GM21390 (cell line): ENCODE measurements around the gene MAD1L1.

Experiments used
- ATAC-seq: cut with Tn5 transposase; IDR thresholded peaks from one replicate; pipeline ENCODE4 v1.9.1; 2021; ENCODE audit not compliant: unreplicated experiment

Gene MAD1L1

DNA sequence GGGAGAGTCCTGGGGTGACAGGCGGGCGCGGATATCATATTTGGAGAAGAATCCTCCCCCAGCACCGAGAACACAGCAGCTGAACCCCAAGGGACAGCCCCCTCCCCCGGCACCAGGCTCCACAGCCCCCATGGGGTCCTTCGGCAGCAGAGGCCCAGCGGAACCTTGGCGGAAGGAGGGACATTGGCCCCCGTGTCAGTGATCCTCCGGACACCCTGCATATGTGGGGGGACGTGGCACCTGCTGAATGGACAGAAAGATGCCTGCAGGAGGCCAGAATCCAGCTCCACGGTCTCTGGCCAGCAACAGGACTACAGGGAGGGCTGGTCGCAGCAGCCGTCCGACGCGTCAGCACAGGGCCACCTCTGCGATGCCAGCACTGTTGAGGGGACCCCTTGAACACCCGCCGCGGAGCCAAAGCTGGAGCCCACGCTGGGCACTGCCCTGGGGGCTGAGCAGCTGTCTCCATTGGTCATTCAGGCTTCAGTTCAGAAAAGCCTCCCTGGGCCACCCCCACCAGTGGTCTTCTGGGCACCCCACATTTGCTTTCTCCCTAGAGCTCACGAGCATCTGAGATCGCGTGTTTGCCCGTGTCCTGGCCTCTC is 322.6 kb downstream of the MAD1L1 start:
- no peak for ATAC-seq

DNA sequence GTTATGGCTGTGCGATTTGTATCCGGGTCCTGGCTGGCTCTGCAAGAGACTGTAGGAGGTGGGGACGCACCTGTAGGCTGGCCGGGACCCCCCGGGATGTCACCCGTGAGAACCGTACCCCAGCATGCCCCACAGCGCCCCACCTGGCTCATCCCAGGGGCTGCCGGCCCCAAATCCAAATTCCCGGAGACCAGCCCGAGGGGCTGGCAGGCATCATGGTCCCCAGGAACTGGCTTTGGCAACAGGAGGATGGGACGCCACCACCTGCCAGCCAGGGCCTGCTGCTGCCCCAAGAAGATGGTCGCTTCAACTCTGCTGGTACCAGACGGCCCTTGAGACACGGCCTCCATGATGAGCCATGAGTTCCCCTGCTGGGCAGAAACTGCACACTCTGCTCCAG is 323.3 kb downstream of the MAD1L1 start:
- no peak for ATAC-seq

DNA sequence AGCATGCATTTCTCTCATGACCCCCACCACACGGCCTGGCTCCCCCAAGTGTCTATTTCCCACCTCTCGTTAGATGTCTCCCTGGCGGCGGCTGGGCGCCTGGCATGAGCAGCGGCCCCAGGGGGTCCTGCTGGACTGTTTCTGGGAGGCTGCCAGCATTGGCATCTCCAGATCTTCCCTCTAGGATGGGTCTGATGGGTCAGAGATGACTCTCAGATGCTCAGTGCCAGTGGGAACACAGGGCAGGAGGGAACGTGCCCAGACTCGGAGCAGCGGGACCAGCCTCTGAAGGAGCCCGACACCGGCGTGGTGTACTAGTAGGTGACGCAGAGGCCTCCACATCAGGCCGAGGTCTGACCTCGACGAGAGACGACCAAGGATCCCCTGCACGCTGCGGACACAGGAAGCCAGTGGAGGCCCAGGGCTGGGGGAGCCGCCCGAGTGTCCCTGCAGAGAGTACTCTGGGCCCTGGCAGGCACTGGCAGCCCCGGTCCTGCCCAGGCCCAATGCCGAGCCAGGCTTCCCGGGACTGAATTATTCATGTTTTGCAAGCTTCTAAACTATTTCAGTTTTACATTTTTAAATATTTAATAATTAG is 323.8 kb downstream of the MAD1L1 start:
- no peak for ATAC-seq

DNA sequence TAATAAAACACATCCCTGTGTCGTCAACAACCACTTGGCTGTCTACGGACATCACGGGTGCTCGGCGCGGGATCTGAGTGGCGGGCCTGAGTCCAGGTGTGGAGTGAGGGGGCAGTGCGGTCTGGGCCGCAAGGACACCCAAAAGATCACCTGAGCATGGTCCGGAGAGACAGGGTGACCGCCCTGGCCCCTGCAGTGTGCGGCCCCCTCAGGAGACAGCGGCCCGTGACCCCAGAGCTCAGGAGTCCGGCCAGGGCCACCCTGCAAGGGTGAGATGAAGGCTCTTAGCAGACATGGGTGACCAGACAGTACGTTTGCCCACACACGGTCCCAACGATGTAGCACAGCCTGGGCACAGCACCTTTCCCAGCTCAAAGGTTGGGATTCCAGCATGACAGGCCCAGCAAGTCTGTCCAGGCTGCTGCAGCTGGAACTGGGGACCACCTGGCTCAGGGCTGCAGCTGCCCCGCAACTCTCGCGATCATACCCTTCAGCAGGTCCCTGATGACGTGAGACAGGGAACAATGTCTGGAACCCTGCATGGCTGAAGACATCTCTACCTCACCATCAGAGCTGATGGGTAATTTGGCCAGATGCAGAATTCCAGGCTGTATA is 324.9 kb downstream of the MAD1L1 start:
- ATAC-seq, result no peak

DNA sequence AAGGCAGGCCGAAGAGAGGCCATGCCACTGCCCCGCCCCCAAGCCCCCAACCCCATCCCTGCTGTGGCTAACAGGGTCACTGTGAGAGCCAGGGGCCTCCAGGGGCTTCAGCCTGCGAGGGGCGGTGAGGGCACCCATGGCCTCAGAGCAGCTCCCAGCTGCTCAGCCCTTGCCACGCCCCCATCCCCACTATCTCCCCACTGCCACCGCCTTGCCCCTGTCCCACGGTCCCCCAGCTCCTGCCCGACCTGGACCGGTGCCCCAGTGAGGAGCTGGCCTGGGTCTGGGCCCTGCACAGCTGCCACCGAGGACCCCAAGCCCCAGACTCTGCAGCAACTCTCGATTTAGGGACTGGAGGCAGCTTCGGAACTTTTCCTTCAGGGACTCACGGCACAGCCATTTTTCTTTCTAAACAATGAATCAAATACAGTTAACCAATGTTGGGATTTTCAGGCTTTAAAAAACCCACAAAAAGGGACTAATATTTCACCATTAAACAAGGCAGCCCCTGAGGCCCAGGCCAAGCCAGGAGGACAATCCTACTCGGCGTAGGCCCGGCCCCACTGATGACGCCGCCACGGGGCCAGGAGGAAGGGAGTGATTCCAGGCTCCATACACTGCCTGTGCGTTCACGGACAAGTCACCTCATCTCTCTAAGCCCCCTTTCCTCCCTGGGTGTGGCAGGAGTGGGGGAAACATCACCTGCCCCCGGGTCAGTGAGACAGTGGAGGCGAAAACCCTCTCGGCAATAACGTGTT is 325.6 kb downstream of the MAD1L1 start:
- no peak for ATAC-seq

DNA sequence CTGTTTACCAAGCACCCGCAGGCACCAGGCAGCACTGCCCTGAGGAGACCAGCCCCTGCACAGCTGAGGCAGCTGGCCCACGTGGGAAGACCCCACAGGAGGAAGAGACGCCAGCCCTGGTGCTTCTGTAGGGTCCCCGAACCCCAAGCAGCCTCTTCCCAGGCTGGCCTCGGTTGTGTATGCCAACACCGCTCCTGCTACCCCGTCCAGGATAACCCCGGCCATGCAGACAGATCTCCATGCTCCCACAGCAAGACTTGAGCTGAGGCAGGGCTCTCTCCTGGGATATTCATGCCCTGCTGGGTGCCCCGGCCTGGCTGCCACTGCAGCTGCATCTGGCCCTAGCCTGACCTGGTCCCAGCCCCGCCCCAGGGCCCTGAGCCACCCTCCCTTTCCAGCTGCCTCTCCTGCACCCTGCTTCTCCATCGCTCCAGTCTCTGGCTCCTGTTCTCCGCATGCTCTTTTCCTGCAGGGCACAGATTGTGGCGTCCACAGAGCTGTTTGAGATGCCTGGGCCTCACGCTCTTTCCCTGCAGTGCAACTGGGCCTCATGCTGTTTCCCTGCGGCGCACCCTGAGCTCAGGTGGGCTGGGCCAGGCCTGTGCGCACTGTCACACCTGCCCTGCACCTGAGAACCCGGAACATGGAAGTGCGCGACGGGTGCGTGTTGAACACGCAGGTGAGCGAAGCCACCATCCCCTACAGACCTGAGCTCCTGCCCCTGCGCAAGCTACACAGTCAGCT is 326.5 kb downstream of the MAD1L1 start:
- no peak for ATAC-seq

DNA sequence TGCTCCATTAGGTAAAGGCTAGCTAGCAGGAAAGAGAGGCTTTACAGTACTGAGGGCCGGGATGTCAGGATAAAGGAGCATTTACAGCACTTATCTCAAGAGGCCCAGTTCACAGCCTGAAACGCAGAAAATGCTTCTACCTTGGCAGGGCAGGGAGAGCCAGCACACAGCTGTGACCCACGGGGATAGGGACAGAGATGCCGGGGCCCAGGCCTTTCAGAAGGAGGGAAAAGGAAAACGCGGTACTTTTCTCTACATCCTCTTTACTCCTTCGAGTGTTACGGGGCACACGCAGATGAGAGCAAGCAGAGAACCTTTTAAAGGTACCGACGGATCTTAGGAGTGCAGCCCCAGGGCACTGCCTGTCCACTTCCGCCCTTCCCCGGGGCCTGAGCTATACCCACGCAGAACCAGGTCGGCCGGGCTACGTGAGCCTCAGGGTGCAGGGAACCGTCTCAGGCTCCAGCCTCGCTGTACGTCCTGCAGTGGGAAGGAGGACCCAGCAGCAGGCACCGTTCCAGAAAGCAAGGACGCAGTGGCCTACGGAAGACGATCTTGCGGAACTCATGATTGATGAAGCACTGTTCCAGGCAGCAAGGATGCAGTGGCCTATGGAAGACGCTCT is 330.4 kb downstream of the MAD1L1 start:
- ATAC-seq, result no peak

DNA sequence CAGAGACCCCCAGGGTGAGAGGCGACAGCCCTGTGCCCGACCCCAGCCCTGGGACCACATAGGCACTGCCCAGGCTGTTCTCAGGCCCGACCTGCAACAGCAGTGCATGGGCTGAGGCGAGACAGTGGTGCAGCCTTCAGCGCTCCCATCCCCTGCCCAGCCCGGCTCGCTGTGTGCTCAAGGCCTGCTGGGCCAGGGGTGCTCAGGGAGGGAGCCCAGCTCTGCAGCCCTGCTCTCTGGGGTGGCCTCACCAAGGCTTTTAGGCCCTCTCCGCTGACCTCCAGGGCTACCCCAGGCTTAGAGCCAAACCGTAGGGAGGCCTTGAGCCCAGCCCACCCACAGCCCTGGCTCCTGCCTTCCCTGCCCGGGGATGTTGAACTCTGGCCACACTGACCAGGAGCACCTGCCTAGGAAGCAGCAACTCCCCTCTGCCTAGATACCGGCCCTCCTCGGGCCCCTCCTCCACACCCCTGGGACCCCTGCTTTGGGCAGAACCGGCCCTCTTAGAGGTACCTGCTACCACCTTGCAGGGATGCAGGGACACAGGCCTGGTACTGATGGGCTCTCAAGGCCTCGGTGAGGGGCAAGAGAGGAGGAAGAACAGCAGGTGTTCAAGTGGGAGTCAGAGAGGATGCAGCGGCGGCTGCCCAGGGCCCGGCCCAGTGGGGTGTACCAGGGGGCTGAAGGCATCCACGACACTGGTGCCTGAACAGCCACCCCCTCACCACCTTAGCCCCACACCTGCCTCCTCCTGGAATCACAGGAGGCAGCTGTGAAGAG is 331.1 kb downstream of the MAD1L1 start:
- no peak for ATAC-seq

DNA sequence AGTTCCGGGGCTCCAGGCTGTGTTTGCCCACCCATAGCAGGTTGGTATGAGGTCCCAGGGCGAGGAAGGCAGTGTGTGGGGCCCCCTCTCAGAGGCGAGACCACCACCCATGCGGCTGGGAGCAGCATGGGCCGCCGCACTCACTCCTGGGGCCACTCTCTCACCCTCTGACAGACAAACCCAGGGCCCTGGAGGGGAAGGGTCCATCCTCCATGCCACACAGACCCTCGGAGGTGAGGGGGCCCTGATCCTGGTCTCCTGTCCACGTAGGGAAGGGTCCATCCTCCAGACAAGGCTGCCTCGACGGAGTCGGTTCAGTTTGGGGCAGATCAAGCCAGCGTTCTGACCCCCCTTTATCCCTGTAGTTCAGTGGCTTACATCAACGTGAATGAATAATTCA is 331.9 kb downstream of the MAD1L1 start:
- ATAC-seq, result no peak

DNA sequence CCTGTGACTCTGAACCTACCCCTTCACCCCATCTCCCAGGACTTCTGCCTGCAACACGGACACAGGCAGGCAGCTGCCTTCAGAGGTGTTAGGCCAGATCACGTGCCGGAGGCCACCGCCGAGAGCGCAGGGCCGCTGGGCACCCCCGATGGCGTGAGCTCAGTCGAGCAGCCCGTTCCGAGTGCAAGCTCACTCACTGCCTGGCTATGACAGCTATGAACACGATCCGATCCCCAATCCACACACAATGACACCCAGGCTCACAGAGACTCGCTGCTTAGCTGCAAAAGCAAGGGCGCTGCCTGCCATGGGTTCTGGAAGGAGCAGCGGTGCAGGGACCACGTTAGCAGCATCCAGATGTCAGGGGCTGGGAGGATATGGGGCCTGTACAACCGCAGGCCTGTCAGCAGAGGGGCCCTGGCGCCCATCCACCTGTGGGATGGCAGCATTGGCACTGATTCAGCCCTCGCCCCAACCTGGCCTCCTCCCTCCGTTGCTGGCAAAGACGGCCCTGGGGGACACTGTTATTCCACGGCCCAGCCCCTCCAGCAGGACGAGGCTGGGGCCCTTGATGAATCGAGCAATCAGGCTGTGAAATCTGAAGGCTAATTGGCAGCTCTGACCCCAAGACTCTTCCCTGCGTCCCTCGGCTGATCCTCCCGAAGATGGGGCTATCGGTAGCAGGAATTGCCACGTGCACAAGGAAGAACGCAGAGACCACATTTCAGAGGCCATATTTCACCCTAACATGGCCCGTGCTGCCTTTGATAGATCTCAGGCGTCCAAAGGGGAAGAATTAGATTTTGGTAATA is 332.6 kb downstream of the MAD1L1 start:
- no peak for ATAC-seq

DNA sequence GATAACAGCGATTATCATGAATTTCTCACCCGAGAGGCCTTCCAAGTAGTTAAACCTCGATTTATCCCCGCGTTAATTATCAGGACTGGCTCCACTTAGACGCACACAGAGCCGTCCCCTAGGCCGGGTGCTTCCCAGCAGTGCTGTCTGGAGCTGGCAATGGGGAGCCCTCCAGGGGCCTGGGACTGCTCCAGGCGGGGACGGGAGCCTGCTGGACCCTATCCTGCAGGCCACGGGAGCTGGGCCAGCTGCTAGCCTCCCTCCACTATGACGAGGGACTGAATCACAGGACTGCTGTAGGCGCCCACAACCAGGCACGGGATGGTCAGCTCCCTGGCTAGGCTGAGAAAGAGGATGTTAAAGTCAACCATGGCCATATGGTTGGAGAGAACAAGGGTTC is 333.5 kb downstream of the MAD1L1 start:
- no peak for ATAC-seq

DNA sequence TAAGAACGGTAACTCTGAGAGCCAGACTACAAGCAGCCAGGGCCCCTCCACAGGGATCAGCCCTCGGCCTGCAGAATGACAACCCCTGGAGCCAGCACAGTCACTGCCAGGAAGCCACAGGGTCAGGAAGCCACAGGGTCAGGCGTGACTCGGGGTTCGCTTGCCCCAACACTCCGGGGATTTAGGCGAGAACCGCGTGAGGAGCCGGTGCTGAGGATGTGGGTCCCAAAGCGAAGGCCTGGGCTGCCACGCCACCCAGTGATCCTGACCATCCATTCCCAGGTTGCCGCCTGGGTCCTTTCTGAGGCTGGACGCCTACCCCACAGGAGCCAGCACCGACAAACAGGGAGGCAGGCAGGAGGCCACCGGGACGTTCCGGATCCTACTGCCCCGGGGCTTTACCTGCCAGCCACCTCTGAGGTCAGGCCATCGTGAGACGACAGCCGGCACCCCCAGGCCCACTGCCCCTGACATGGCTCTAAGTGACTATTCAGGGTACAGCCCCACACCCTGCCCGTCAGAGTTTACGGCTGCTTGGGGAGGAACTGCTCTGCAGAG is 334.0 kb downstream of the MAD1L1 start:
- no peak for ATAC-seq

DNA sequence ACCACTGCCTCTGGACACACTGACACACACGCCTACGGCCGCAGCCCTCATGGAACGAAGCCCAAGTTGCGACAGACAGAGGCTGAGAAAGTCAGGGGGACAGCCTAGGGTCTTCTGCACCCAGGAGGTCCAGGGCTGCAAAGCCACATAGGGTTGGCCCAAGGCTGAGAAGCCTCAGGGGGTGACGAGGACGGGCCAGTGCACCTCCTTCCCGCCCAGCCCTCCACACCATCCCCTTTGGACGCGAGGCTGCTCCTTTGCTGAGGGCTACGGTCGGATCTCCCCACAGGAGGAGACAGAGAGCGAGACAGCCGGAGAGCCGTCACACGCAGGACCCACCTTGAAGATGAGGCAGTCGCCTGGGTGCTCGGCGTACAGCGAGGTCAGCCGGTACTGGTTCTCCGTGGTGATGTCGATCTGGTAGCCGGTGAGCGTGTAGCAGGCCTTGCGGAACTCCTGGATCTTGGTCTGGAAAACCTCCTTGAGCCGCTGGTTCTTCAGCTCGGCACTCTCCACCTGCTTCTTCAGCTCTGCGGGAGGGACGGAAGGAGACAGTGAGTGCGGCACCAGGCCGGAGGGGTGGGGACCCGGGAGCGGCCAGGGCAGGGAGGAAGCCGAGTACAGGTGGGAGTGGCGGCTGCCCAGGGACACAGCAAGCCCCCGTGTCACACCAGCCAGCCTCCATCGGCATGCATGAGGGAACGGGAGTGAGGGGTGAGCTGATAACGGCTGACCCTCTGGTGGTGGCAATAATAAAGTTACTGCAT is 334.7 kb downstream of the MAD1L1 start:
- ATAC-seq, result no peak

DNA sequence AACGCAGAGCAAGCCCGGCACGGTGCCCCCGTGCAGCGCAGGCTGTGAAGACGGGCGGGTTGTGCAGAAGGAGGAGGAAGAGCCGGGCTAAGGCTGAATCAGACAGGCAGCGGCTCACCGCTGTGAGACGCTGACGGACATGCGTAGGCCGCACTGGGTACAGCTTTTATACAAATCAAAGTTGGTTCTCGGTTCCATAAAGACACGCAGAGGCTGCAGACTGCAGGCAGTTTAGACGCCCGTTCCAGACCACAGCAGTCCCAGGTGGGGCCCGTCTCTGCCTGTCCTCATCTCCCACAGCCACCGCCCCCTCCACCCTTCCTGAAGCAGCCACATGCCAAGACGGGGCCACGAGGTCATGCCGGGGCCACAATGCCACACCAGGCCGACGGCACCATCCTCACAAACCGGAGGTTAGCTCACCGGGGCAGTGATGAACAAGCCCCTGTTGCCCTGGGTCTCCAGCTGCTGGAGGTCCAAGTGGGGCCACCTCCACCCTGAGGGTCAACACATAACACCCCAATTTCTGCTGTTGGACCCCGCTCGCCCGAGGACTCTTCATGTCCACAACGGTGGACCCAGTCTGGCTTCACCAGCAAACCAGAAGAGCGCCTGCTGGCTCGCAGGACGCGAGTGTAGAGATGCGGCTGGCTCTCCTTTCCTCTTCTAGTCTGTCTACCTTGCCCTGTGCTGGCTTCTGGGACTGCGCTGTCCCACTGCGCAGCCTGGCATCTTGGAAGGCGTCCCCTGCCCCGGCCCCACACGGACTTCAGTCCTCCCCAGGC is 335.5 kb downstream of the MAD1L1 start:
- ATAC-seq, result no peak

DNA sequence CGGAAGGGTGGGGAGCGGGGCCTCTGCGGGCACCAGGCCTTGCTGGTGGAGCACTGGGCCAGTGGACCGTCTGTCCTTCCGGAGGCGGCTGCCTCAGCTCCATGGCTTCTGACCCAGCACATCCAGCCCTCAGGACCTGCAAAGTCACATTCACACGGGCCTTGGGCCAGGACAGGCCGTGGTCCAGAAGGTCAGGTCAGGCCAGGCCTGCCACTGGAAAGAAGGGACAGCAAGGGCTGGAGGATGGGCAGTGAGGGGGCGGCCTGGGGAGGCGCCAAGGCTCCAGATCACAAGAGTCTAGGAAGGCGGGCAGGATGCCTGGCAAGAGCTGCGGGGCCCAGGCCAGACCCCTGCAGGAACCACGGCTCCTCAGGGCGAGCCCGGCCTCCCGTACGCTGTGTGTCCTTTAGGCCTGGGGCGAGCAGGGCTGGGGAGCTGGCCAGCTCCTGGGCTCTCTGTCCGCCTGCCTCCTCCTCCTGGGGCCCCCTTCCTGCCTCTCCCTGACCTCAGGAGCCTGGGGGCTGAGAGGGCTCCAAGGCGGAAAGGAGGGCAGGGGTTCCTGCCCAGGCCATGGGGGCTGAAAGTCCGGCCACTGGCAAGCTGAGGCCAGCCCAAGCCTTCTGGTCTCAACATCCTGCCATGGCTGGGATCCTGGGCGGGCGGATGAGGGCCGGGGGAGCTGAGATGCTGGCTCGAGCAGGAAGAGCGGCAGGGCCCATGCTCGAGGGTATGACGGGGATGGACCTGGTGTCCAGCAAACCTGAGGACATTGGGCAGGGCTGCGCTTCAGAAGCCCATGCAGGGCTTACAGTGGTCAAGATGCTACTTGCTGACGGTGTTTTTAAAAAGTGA is 336.9 kb downstream of the MAD1L1 start:
- ATAC-seq, result no peak

DNA sequence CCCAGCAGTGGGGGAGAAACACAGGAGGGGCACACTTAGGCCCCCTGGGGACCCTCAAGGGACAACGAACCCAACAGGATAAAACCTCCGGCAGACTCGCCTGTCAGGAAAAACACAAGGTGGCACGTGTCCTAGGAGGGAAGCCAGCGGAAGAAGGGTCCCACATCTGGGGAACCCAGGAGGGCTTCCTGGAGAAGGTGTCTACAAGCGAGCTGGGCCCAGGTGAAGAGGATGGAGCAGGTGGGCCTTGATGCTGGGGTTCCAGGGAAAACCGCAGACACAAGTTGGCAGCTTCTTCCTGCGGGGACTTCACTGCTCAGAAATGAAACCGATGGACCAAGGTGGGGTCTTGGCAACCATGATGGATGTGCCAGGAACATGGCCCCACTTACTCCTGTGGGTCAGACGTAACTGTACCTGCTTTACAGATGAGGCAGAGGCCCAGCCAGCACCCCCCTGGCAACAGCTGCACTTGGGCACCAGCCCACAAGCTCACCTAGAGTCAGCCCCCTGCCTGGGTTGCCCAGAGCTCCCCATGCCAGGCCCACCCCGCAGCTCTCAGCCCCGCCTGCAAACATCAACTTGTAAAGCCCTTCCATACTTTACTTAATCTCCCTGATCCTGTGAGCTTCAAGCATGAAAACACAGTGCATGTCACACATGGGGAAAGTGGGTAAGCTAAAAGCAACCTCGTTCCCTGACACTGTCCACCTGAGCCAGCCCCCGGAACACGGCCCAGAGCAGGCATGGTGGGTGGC is 337.7 kb downstream of the MAD1L1 start:
- no peak for ATAC-seq
